ENCODE data around the gene RPA1.

- no peak for TF ChIP-seq CTCF (IDR thresholded peaks at IDR 0.05; ENCODE audit: insufficient read depth, low read depth, low read length)
- TF ChIP-seq EZH2 (IDR thresholded peaks at IDR 0.05; ENCODE audit: insufficient read depth, low read length) = no peak
Observed at GRCh38 chr17:1789936-1790335, 39.9 kb upstream of the RPA1 start.

All from astrocyte (in vitro differentiated cells and primary cell).